Endometrium (tissue), 2 donors: Measurements from ENCODE around the gene BET1.
"Not testable (repeated sequence)": the region's sequence is repeated elsewhere in the genome, so short reads cannot be mapped to it uniquely, and the experiment has no call there.

Source experiments
- FAIRE-seq: peaks from 2 replicates; lab custom pipeline; 2012; peaks lifted over from hg19 to GRCh38; lab: Jason Lieb, UNC
- donor health status: control.
- donor health status: control.

Gene BET1, protein sequence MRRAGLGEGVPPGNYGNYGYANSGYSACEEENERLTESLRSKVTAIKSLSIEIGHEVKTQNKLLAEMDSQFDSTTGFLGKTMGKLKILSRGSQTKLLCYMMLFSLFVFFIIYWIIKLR

DNA sequence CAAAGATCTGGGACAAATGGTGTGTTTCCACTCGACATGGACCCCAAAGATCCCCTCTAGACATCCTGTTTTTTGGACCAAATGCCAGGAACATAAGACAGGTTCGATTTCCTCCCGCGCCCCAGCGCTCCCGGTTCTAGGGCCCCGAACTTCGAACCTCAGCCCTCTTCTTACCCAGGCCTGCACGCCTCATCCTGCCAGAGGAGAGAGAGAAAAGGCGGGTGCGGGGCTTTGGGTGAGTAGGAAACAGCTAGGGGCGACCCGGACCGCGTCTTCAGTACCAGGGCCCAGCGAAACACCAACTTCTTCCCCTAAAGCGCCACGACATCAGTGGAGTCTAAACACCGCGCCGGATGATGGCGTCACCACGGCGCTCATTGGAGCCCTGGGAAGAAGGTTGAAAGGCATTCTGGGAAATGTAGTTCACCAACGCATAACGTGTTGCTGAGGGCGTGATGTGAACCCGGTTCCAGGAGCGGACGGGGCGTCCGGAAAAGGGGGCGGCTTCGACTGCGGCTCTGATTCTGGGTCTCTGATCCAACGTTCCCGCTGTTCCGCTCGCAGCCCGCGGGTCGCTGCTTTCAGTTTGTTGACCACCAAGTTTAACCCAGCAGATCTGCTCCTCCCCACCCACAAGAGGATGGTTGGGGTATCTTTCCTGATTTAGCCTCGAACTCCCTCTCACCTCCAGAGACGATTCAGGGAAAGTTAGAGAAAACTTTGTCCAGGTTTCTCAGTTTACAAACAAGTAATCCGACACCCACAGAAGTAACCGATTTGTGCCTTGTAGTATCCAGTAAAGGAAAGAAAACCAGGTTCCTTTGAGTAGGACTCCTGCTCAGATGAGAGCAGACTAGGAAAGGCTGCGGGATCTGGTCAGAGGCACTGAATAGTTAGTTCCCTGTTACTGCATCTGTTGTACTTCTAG is at the start of gene BET1:
Gene BET1 (minus strand): TSS at position 332 of the 928 bp plus-strand sequence. CDS start 139 bp downstream, at position 193.
- peak; percentile 87 for FAIRE-seq

DNA sequence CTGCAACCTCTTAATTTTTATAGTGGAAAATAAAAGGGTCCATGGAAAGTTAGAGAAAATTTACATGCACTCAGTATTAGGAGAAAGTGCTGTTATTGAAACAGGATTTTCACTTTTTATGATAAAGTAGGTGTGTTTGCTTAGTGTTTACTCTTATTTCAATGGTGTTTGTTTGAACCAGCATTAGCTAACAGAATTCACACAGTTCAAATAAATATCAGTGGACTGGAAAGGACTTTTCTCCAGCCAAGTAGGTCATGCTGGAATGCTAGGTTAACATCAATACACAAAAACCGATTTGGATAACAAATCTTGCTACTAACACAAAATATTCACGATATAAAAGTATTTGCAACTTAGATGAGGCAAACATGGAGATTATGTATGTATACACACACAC is 49.4 kb upstream of the BET1 start:
- no peak for FAIRE-seq

DNA sequence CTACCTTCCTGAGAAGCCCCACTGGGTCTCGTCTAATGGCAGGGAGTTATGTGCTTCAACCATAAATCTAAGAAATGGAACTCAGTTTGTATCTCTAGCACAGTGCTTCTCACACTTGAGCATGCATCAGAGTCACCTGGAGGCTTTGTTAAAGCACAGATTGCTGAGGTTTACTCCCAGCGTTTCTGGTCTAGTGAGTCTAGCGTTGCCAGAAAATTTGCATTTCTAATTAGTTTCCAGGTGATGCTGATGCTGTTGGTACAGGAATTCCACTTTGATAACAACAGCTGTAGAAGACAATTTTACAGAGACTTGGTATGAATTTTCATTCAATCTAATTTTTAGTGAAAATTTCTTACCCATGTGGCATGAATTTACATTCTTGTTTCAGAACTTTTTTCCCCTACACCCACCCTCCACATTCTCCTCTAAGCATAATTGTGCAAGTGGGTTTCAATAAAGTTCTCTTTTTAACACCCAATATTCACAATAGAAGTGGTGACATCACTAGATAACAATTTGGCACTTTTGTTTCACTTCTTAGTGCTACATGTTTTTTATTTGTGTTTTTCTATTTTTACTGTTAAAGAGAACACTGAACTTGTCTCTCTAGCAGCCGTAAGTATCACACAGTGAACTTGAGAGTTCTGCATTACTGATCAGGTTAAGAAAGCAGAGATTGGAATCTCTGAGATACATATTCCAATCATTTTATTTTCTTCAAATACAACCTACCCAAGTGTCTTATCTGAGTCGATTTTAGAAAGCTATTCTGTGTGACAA is 48.4 kb upstream of the BET1 start:
- FAIRE-seq: no peak

DNA sequence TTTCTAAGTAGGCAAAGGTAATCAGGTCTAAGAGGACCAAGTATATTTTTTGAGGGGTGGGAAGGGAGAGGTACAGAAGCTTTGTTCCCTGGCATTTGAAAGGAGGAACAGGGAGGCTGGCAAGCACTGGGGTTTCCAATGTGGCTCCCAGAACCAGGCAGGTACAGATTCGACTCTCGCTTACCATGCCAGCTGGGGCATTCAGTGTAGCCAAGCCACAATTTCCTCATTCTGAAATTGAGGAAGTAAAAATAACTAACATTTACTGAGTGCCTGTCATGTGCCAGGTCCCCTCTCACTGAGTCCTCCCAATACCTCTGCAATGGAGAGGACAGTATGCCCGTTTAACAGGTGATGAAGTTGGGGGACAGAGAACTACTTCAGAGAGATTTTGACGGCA is 45.9 kb upstream of the BET1 start:
- FAIRE-seq: no peak

DNA sequence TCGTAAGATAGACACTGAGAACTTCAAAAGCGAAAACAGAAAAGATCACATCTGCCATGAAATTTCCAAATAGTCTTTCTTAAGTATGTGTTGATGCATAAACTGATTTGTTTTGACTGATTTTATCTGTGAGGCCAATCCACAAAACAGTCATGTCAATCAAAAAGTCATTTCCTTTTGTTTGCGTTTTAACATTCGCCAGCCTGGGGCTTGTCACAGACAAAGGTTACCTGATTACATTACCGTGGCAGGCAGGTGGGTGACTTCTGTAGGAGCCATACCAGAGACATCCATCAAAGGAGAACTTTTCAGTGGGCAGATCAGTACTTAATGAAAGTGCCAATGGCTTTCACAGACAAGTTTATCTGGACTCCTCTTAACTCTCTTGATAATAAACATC is 45.5 kb upstream of the BET1 start:
- no peak for FAIRE-seq

DNA sequence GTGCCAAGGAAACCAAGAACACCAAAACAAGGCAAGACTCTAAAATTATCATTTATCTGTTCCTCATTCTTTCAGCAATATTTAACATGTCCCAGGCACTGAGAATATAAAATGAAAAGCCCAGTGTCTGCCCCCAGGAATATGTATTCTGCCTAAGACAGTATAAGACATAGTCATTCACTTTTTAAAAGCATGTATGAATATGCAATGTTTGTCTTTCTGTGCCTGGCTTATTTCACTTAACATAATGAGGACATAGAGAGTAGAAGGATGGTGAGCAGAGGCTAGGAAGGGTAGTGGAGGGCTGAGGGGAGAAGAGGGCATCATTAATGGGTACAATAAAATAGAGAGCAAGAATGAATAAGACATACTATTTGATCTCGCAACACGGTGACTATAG is 44.6 kb upstream of the BET1 start:
- no peak for FAIRE-seq

DNA sequence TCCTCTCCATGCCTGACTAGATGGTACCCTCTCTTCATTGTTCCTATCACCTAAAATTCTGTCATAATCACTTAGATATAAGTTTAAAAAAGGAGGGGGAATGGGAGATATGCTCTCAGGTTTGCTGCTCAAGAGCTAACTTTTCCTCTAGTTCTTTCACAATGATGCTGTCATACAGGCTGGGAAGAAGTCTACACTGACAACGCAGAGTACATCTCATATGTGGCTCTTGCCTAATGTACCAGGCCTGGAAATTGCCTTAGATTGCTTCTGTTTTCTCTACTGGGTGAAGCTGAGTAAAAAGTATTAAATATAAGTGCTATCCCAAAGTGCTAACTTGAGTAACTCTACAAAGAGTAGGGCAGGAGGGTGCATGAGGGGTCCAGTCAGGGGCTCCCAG is 43.8 kb upstream of the BET1 start:
- FAIRE-seq: no peak

DNA sequence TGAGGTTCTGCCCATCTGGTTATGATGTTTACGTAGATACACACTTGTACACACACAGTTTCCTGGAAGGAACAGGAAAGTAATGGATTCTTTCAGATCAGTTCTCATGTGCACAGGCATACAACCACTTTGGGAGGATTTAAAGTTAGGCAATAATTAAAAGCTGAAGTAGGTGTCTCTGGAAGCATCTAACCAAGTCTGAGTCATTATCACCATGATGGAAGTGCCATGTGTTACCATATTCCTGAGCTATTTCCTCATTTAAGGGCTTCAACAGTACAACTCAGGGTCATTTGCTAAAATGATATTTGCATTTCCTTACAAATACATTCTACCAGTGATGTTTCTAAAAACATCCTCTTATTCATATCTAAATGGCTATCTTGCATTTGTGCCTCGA is 41.4 kb upstream of the BET1 start:
- no peak for FAIRE-seq

DNA sequence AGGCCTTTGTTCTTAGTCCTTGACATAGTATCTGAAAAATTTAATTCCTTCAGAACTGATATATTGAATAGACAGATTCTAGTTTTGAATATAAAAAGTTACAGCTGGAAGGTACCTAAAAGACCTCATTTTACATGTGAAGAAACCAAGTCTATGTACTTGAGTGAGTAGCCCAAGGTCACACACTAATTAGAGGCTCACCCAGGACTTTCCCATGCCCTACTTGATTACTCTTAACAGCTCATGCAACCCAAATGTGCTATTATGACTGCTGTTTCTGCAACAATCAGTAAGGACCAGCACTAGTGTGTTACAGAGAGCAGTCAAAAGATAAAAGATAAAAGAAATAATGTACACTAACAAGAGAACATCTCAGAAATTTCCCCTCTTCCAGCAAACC is 40.7 kb upstream of the BET1 start:
- FAIRE-seq: no peak

DNA sequence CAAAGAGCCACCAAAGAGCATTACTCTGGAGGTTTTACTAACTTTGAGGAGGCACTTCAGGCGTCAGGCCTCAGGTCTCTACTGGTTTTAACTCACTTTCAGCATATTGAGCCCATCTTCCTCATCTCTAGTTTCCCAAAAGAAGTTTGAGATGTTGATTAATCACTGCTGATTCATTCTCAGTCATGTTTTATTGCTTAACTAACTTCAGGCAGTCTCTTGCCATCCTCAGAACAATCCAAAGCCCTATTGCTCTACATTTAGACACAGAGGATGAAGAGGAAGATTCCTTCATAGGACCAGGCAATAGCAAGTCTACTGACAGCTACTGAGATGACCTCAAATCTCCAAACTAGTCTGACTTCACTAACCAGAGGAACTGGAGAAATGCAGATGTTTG is 39.1 kb upstream of the BET1 start:
- FAIRE-seq: no peak

DNA sequence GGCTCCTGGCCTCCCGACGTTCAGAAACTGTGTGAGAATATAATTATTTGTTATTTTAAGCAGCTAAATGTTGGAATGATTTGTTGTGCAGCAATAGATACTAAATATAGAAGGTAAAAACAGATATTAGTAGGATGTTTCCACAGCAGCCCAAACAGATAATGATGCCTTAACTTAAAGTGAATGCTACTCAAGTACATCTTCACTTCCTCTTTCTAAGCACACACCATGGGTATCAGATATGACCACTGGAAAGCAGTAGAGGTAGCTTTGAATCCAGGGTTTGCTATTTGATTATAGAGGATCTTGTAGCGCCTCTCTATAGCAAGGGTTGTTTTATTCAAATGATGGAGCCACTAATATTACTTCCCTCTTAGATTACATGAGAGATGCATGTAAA is 38.2 kb upstream of the BET1 start:
- FAIRE-seq: no peak

DNA sequence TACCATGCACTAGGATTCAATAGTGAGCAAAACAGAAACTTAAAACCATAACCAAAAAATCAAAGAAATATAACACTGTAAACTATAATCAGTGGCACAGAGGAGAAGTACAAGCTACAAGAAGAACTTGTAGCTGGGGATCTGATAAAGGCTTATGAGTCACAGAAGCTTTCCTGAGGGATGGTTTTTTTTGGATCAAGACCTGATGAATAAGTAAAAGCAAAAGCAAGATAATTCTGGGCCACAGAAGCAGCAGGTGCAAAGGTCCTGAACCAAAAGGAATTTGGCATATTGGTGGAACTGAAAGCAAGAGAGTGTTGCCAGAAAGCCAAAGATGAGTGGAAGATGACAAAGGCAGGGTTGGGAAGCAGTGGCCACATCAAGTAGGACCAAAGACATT is 37.4 kb upstream of the BET1 start:
- no peak for FAIRE-seq

DNA sequence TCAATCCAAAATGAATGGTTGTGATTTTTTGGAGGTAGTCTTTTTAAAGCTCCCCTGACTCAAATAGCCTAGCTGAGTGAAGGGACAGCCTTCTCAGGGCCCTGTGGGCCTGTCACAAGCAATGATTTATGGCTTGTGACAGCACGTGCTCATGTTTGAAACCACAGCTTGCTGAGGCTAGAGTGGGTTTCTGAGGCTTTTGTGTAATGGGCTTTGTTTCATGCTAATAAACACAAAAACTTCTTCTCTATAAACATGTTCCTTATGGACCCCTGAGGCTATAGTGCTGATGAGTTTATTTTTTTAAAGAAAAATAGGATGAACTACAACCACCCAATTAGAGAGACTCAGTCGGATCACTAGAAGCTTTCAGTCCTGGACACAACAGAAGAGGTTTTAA is 36.1 kb upstream of the BET1 start:
- FAIRE-seq: no peak

DNA sequence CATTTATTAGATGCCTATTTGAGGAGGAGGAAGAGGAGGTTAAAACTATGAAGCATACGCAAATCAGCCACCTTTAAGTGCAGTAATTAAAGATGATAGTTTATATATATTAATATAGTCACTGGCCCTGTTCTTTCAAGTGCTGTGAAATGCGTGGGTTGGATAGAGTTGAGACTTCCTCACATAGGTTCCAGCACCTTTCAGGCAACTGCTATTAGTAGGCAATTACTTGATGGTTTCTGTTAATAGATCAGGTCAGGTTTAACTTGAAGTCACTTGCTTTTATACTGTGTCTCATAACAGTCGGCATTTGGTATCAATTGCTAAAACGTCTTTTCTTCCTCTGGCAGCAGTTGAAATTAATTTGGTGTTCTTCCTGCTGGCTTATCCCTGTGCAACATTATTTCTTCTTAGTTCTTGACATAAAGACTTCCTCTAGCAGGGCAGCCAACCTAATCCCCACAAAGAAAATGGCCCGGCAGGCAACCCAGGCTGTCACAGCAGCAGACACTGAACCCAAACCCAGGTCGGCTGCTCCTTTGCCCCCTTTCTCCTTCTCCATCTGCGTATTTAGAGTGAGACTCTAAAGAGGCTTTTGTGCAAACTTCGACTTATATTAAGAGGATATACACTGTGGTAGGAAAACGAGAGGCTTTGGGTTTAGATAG is 35.3 kb upstream of the BET1 start:
- FAIRE-seq: no peak

DNA sequence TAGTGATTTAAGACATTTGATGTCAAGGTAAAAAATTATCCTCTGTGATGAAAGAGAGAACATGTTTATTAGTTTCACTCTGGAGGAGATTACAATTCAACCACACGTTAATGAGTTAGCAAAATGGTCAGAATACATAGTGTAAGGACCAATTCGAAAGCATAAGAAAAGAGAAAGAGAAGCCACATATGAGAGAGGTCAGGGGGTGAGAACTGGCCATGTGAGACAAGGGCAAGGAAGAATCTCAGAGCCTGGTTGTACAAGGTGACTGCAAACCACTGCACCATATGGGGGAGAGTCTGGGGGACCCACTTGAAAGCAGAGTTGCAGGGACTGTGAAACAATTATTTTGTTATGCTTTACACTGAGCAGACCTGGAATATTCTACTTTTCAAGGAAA is 27.7 kb upstream of the BET1 start:
- FAIRE-seq: no peak

DNA sequence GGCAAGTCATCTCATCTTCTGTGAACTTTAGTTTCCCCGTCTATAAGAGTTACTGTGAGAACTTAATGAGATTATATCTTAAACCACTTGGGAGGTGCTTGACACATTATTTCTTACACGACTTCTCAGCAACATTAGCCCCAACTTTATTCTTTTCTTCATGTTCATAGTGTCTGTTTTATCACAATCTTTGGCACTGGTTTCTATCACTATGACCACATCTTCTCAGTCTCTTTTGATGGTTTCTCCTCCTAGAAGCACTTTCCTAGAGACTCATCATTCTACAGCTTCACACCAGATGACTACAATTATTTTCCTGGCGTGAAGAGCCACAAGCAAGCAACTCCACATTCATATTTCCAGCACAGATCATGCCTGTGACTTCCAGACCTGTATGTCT is 26.5 kb upstream of the BET1 start:
- FAIRE-seq: no peak

DNA sequence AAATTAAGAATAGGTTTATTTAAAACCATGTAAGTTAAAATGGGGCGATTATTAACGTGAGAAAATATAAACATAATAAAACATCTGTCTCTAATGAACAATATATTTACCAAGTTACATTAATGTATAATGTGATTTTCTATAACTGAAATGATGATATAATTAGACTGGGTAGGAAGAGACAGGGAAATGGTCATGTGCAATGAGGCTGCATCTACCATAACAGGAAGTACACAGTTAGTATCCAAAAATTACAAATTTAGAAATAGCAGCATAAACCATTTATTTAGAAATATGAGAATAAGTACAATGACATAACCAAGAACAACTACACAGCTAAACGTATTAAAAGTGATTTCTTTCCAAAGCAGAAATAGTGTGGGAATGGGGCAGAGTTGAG is 25.8 kb upstream of the BET1 start:
- FAIRE-seq: no peak

DNA sequence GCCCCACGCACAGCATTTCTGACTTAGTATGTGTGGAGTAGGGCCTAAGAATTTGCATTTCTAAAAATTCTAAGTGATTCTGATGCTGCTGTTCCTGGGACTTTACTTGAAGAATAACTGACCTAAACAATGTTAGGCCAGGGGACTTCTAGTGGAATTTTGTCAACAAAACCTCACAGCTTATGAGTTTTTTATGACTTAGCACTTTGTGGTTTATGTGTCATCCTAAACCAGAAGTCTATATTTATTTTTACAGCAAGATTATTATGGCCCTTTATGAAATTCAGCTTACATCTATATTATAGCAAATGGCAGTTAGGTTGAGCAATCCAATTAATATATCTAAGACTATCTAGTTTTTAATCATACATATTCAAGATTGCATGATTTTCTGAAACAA is 24.6 kb upstream of the BET1 start:
- no peak for FAIRE-seq

DNA sequence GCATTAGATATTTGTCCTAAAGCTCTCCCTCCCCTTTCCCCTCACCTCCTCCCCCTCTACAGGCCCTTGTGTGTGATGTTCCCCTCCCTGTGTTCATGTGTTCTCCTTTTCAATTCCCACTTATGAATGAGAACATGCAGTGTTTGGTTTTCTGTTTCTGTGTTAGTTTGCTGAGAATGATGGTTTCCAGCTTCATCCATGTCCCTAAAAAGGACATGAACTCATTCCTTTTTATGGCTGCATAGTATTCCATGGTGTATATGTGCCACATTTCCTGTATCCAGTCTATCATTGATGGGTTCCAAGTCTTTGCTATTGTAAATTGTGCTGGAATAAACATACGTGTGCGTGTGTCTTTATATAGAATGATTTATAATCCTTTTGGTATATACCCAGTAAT is 22.5 kb upstream of the BET1 start:
- FAIRE-seq: not testable (repeated sequence)

DNA sequence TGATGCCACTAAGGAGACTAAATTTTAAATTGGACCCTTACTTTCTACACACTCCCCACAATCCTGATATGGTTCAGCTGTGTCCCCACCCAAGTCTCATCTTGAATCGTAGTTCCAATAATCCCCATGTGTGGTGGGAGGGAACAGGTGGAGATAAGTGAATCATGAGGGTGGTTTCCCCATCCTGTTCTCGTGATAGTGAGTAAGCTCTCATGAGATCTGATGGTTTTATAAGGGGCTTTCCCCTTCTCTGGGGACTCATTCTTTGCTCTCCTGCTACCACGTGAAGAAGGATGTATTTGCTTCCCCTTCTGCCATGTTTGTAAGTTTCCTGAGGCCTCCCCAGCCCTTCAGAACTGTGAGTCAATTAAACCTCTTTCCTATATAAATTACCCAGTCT is 18.4 kb upstream of the BET1 start:
- no peak for FAIRE-seq

DNA sequence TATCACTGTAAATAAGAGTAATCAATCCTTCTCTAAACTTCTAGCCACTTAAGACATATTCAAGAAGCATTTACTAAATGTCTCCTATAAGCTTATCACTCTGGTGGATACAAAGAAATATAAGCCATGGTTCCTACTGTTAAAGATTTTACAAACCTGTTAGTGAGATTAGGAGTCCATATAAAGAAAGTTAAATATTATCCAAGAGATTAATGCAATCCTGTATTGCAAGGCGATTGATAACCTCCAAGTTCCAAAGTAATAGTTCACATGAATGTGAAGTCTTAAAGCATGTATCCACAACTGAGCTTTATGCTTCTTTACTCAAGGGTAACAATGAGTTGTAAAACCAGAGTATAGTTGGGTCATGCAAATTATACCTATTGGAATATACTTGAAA is 12.6 kb upstream of the BET1 start:
- FAIRE-seq: no peak

DNA sequence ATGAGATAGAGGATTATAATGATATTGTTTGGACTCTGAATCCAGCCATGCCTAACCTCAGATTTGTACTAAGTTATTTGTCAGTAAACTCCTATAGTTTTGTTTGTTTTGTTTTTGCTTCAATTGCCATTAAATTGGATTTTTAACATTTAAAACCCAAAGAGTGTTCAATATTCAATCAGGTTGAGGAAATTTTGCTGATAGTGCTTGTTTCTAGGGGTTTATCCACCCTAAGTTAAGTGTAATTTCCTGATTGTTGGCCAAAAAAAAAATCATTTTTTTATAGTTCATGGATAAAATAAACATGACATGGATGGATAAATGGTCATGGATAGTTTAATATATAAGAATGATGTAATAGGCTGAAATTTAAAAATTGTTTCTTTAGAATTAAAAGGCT is 11.4 kb upstream of the BET1 start:
- no peak for FAIRE-seq

DNA sequence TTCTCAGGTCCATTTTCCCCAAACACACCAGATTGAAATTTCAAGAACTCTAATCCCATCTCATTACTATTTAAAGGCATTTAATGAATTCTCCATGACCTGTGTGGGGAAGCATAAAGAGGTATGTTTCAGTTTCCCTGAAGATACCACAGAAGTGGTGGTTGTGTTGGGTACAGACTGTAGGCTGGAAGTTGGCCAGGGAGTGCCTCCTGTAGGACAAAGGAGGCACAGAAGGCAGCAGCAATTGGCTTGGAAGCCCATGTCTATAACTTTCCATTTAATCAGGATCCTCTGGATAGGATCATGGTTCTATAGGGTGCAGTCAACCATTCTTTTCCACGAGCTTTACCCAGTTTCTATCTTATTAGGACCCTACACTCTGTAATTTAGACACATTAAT is 8.6 kb upstream of the BET1 start:
- FAIRE-seq: no peak
